ENCODE data around the gene MAP1LC3B2. TPM values are rescaled to one million over a fixed set of nuclear protein-coding genes. Genes with fewer than 3 reads are reported as not detected.

Gene MAP1LC3B2
- total and polyA plus RNA-seq, 2 of the 13 experiments (the other 11 are each of a cell fraction or from before 2014, with no cell fraction given): 0.60 to 2.2 TPM

DNA sequence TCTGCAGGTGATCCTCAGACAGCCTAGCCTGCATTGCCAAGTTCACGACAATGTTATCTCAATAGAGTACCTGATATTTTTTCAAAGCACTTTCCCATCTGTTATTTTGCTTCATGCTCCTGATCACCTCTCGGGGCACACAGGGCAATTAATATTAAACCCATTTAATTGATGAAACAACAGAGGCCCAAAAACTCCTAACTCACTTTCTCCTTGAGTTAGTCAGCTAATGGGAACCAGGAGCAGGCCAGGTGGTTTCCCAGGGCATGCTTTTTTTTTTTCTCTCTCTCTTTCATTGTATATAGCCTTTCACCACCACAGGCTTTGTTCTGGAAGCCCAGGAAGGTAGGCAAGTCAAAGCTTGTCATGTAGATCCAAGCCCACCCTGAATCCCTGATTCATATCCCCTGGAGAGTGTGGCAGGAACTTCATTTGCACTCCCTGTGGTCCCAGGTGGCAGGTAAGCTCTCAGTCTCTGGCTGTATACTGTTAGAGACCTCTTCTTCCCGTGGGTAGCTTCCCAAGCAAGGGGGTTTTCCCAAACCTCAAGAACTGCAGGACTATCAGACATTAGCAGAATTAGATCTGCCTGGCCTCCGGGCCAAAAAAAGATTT lies 41.6 kb upstream of the MAP1LC3B2 start:
- POLR2A ChIA-PET: no interaction called here

More for the DNA sequence above, 41.6 kb upstream of the MAP1LC3B2 start:
- ATAC-seq (no peak), DNase-seq (ENCODE audit: low spot score) (no peak), FAIRE-seq (no peak)
- WGBS (ENCODE audit: low lambda C conversion rate): 3% methylated on average over 4 of the region's 4 CpGs
- no TSS peak for BruUV-seq (replicated peaks)
- Histone ChIP-seq H3K27me3 (ENCODE audit: control insufficient read depth in 1 of 2, insufficient read depth in 2 of 2, low read length in 2 of 2) (peaks cover under 1 to 37% of the 10 kb centered on the region in 2 experiments; a peak in 2 of 5 replicates), H3K4me1 (ENCODE audit: insufficient read depth, low read length) (no peaks in the 10 kb centered on the region), H3K79me2 (ENCODE audit: insufficient read depth, low read length) (no peaks in the 10 kb centered on the region), H3K4me3 (replicated peaks in 1 of 3; ENCODE audit: insufficient read depth in 1 of 3, low read depth in 2 of 3, low read length in 3 of 3) (no peak overlapping the region), H4K20me1 (ENCODE audit: insufficient read depth, low read length) (no peaks in the 10 kb centered on the region), H3K9me3 (ENCODE audit: low read length) (no peaks in the 10 kb centered on the region), H3K36me3 (replicated peaks in 1 of 2; ENCODE audit: control insufficient read depth in 1 of 2, insufficient read depth in 2 of 2, low read length in 2 of 2) (no peaks in the 10 kb centered on the region), H2AFZ (ENCODE audit: low read length) (no peak overlapping the region), H3K4me2 (ENCODE audit: low read depth, low read length) (no peak overlapping the region), H3K9ac (ENCODE audit: insufficient read depth, low read depth, low read length) (no peak overlapping the region), H3K27ac (ENCODE audit: extremely low read length, insufficient read depth, low read length) (no peak overlapping the region)
- in situ Hi-C loops (cut with HindIII; ENCODE audit: extremely low pct_ligation_motif_present, low pct_unique_long_range_greater_than_20kb) (no loop called here), intact Hi-C loops (cut with micrococcal nuclease; ENCODE audit: unreplicated experiment) (no loop called here)
- CTCF ChIA-PET (ENCODE audit: low intra/inter-chr PET ratio, low total read pairs): no interaction called here
- no peak for TF ChIP-seq ZNF280B (CRISPR knock-in tag; IDR thresholded peaks at IDR 0.05; ENCODE audit: borderline replicate concordance)
- TF ChIP-seq ZNF781 (CRISPR knock-in tag; IDR thresholded peaks at IDR 0.05; ENCODE audit: borderline replicate concordance, not compliant biosample characterization): no peak
- TF ChIP-seq, protein P1, sequence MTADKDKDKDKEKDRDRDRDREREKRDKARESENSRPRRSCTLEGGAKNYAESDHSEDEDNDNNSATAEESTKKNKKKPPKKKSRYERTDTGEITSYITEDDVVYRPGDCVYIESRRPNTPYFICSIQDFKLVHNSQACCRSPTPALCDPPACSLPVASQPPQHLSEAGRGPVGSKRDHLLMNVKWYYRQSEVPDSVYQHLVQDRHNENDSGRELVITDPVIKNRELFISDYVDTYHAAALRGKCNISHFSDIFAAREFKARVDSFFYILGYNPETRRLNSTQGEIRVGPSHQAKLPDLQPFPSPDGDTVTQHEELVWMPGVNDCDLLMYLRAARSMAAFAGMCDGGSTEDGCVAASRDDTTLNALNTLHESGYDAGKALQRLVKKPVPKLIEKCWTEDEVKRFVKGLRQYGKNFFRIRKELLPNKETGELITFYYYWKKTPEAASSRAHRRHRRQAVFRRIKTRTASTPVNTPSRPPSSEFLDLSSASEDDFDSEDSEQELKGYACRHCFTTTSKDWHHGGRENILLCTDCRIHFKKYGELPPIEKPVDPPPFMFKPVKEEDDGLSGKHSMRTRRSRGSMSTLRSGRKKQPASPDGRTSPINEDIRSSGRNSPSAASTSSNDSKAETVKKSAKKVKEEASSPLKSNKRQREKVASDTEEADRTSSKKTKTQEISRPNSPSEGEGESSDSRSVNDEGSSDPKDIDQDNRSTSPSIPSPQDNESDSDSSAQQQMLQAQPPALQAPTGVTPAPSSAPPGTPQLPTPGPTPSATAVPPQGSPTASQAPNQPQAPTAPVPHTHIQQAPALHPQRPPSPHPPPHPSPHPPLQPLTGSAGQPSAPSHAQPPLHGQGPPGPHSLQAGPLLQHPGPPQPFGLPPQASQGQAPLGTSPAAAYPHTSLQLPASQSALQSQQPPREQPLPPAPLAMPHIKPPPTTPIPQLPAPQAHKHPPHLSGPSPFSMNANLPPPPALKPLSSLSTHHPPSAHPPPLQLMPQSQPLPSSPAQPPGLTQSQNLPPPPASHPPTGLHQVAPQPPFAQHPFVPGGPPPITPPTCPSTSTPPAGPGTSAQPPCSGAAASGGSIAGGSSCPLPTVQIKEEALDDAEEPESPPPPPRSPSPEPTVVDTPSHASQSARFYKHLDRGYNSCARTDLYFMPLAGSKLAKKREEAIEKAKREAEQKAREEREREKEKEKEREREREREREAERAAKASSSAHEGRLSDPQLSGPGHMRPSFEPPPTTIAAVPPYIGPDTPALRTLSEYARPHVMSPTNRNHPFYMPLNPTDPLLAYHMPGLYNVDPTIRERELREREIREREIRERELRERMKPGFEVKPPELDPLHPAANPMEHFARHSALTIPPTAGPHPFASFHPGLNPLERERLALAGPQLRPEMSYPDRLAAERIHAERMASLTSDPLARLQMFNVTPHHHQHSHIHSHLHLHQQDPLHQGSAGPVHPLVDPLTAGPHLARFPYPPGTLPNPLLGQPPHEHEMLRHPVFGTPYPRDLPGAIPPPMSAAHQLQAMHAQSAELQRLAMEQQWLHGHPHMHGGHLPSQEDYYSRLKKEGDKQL (CRISPR knock-in tag; IDR thresholded peaks at IDR 0.05; ENCODE audit: low read depth): no peak
- TF ChIP-seq ZBTB20 (CRISPR knock-in tag; IDR thresholded peaks at IDR 0.05; ENCODE audit: borderline replicate concordance, low read depth): no peak
- TF ChIP-seq TRIM24 (CRISPR knock-in tag; IDR thresholded peaks at IDR 0.05): no peak
- no peak for TF ChIP-seq THYN1 (CRISPR knock-in tag; IDR thresholded peaks at IDR 0.05; ENCODE audit: borderline replicate concordance, low read depth)
